WERI-Rb-1 (cell line): ENCODE results near the gene OPRD1.
"Not testable (repeated sequence)": the region's sequence is repeated elsewhere in the genome, so short reads cannot be mapped to it uniquely, and the experiment has no call there.

Source experiments
- DNase-seq: peaks from one replicate; pipeline ENCODE4 v3.0.0-alpha.2; 2020
- H3K27ac ChIP-seq: fragments of 250-450 bp; sonication (Bioruptor Pico); 2 replicates; pipeline ENCODE4 v1.5.1; 2020; ENCODE audit warnings: mild to moderate bottlenecking, moderate library complexity
- H3K27me3 ChIP-seq: fragments of 250-450 bp; sonication (Bioruptor Pico); 2 replicates; pipeline ENCODE4 v1.5.1; 2021; ENCODE audit warnings: mild to moderate bottlenecking, low read depth, moderate library complexity; ENCODE audit not compliant: insufficient read depth, severe bottlenecking
- H3K36me3 ChIP-seq: fragments of 250-450 bp; sonication (Bioruptor Pico); 2 replicates; pipeline ENCODE4 v1.5.1; 2020; ENCODE audit warnings: mild to moderate bottlenecking, moderate library complexity
- H3K4me3 ChIP-seq: 2 replicates; pipeline ENCODE4 v1.5.1; 2011; ENCODE audit warnings: low read depth, mild to moderate bottlenecking, control low read depth, low read length
- H3K9me3 ChIP-seq: fragments of 250-450 bp; sonication (Bioruptor Pico); 2 replicates; pipeline ENCODE4 v1.5.1; 2021; ENCODE audit warnings: mild to moderate bottlenecking, moderate library complexity; ENCODE audit not compliant: severe bottlenecking
- TF ChIP-seq, protein P1 (sequence below): IDR thresholded peaks from 2 replicates; pipeline ENCODE4 v1.5.1; 2011; ENCODE audit warnings: low read depth, mild to moderate bottlenecking, control low read depth, inconsistent platforms, low read length

The OPRD1 gene

DNA sequence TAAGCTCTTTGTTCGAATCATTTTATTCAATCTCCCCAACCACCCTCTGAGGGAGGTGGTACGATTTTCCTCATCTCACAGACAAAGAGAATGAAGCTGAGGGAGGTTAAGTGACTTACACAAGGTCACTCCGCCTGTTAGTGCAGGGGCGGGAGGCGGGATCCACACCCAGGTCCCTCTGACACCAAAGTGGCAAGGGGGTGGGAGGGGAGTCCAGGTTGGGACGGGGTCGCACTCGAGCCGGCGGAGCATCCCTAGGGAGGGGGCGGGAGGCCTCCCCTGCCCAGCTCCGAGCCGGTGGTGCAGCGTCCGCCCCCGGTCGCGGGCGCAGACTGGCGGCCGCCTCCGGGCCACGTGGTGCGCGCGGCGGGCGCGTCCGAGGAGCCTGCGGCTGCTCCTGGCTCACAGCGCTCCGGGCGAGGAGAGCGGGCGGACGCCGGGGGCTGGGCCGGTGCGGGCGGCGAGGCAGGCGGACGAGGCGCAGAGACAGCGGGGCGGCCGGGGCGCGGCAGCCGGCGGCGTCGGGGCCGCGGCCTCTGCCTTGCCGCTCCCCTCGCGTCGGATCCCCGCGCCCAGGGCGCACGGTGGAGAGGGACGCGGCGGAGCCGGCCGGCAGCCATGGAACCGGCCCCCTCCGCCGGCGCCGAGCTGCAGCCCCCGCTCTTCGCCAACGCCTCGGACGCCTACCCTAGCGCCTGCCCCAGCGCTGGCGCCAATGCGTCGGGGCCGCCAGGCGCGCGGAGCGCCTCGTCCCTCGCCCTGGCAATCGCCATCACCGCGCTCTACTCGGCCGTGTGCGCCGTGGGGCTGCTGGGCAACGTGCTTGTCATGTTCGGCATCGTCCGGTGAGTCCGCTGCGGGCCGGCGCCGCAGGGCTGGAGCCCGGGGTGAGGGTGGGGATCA, at the start of gene OPRD1:
Gene OPRD1, plus strand, starts transcription at position 405 of the 903 bp plus-strand sequence. Its CDS starts 214 bp downstream, at position 619.
- no peak for DNase-seq
- H3K27ac ChIP-seq: no peak within 1 kb of the TSS
- no peaks in the 10 kb centered on the region for H3K27me3 ChIP-seq
- no peaks in the 10 kb centered on the region for H3K36me3 ChIP-seq
- TF ChIP-seq, protein P1, sequence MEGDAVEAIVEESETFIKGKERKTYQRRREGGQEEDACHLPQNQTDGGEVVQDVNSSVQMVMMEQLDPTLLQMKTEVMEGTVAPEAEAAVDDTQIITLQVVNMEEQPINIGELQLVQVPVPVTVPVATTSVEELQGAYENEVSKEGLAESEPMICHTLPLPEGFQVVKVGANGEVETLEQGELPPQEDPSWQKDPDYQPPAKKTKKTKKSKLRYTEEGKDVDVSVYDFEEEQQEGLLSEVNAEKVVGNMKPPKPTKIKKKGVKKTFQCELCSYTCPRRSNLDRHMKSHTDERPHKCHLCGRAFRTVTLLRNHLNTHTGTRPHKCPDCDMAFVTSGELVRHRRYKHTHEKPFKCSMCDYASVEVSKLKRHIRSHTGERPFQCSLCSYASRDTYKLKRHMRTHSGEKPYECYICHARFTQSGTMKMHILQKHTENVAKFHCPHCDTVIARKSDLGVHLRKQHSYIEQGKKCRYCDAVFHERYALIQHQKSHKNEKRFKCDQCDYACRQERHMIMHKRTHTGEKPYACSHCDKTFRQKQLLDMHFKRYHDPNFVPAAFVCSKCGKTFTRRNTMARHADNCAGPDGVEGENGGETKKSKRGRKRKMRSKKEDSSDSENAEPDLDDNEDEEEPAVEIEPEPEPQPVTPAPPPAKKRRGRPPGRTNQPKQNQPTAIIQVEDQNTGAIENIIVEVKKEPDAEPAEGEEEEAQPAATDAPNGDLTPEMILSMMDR: no peak
- no peak within 1 kb of the TSS for H3K4me3 ChIP-seq
- peaks cover 4% of the 10 kb centered on the region for H3K9me3 ChIP-seq

DNA sequence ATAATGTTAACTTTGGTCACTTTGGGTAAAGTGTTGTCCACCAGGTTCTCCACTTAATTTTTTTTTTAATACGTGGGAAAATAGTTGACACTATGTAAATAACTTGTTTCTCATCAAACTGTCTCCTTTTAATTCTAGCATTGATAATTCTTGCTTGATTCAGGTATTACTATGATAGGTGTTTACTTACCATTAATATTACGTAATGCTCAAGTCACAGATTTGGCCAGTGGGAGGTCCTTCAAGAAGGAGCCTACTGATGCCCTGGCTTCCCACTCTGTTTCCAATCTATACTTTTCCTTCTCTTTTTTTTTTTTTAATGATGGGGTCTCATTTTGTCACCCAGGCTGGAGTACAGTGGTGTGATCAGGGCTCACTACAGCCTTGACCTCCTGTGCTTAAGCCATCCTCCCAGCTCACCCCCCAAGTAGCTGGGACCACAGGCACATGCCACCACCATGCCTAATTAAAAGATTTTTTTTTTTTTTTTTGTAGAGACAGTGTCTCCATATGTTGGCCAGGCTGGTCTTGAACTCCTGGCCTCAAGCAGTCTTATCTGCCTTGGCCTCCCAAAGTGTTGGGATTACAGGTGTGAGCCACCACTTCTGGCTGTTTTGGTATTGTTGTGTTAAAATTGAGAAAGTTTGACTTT, 45.3 kb upstream of the OPRD1 start:
- TF ChIP-seq, protein P1: no peak
- no peak for DNase-seq
- Histone ChIP-seq H3K27ac (no peak overlapping the region), H3K36me3 (peaks cover 46% of the 10 kb centered on the region), H3K4me3 (no peak overlapping the region), H3K9me3 (no peaks in the 10 kb centered on the region), H3K27me3 (no peaks in the 10 kb centered on the region)

DNA sequence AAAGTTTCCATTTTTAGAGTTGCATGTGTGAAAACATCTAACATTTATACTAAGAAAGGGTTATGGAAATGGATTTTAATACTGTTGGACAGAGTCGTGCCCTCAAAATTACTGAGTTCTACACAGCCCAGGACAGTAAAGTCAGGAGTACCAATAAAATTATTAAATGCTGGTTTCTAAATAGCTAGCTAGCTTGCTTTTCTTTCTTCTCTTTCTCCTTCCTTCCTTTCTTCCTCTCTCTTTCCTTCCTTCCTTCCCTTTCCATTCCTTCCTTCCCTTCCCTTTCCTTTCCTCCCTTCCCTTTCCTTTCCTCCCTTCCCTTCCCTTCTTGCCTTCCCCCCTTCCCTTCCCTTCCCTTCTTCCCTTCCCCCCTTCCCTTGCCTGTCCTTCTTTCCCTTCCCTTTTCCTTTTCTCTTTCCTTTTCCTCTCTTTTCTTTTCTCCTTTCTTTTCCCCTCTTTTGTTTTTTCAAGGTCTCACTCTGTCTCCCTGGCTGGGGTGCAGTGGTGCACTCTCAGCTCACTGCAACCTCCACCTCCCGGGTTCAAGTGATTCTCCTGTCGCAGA, 41.3 kb upstream of the OPRD1 start:
- H3K9me3 ChIP-seq: no peaks in the 10 kb centered on the region
- no peaks in the 10 kb centered on the region for H3K27me3 ChIP-seq
- DNase-seq: no peak
- no peak overlapping the region for H3K27ac ChIP-seq
- peaks cover 47% of the 10 kb centered on the region for H3K36me3 ChIP-seq
- no peak overlapping the region for H3K4me3 ChIP-seq
- TF ChIP-seq, protein P1: no peak

DNA sequence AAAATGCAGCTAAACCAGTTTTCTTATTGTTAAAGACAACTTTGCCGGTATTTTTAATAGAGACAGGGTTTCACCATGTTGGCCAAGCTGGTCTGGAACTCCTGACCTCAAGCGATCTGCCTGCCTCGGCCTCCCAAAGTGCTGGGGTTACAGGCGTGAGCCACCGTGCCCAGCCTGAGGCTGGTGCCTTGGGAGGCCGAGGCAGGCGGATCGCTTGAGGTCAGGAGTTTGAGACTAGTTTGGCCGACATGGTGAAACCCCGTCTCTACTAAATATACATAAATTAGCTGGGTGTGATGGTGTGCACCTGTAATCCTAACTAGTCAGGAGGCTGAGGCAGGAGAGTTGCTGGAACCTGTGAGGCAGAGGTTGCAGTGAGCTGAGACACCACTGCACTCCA, 40.0 kb upstream of the OPRD1 start:
- DNase-seq, H3K4me3 ChIP-seq, H3K27me3 ChIP-seq, H3K27ac ChIP-seq, H3K9me3 ChIP-seq: not testable (repeated sequence)
- peaks cover 41% of the 10 kb centered on the region for H3K36me3 ChIP-seq

DNA sequence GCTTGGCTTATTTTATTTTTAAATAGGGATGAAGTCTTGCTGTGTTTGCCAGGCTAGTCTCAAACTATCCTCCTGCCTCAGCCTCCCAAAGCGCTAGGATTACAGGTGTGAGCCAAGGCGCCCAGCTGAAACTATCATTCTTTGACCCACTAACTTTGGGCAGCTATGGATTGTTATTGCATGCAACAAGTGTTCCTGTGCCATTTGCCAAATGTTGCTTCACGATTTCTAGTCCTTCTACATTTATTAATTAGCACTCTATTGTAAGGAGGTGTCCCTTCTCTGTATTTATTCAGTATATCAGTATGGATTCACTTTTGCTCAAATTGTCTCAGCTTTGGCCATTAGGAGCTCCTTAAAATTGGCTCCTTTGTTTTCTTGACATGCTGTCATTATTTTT, 38.9 kb upstream of the OPRD1 start:
- peaks cover 41% of the 10 kb centered on the region for H3K36me3 ChIP-seq
- H3K9me3 ChIP-seq: no peaks in the 10 kb centered on the region
- no peaks in the 10 kb centered on the region for H3K27me3 ChIP-seq
- DNase-seq: no peak
- H3K27ac ChIP-seq: no peak overlapping the region
- H3K4me3 ChIP-seq: no peak overlapping the region
- TF ChIP-seq, protein P1: no peak

DNA sequence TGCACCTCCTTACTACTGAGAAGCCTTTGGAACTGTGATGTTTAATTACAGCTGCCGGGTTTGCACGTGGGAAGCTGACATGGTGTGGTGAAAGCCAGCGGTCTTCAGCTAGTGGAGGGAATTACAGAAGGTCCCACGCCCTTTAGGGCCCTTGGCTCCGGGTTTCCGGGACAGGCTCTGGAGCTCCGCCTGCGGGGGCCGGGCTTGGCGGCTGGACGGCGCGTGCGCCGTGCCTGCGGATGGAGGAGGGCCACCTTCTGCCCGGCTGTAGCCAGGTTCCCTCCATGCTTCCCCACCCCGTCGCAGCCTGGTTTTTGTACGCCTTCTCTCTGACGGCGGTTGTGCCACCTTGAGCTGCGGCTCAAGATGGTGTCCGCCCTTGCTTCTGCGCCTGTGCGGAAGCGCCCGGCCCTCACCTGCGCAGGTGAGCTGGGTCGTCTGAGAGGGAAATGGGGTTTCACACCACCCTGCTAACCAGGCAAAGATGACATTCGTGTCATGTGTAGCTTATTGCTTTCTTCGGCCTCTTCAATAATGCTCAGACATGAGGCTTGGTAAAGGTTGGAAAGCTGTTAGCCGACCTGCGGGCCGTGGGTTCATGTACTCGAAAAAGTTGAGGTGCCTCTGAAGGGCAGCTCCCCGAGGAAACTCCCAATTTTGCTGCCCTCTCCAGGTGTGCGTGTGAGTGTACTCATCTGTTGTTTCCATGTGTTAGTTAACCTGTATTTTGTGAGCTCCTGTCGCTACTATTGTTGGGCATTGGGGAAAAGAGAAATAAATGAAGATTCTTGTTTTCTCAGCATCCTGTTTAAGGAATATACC, 36.6 kb upstream of the OPRD1 start:
- peaks cover 30% of the 10 kb centered on the region for H3K36me3 ChIP-seq
- H3K4me3 ChIP-seq: no peak overlapping the region
- no peak for DNase-seq
- no peaks in the 10 kb centered on the region for H3K27me3 ChIP-seq
- H3K9me3 ChIP-seq: no peaks in the 10 kb centered on the region
- TF ChIP-seq, protein P1: no peak
- H3K27ac ChIP-seq: no peak overlapping the region
